ENCODE measurements around the gene RS1. TPM values are rescaled to one million over a fixed set of nuclear protein-coding genes. Genes with fewer than 3 reads are reported as not detected.

The RS1 gene
- polyA plus RNA-seq, 1 experiment = not detected

DNA sequence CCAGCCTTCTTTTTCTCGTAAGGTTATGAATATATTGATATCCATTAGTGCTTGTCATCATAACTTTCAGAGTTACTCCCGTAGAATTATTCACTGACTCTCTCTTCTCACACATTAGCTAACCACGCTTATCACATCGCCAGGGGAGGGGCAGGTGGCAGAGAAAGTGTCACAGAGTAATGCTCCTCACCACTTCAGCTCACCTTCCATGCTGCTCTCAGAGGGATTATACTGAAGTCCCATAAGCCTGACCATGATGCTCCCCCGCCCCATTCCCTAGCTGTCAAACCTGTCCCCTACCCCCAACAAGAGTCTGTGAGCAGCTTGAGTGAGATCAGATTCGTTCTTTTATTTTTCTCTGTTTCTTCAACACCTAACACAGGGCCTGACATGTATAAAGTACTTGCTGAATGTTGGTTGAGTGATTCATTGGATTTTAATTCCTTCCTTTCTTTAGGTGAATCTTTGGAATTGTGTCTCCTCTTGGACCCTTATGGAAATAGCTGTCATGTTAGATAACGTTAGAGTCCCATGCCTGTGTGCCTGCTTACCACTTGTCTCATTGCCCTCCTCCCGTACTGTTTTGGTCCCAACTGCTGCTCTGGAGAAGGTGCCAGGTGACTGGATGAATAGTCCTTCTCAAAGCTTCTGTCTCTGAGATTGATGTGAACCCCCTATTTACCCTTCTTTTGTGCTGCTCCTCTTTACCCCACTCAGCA is 55.1 kb downstream of the RS1 start:
- TF ChIP-seq, protein P1, sequence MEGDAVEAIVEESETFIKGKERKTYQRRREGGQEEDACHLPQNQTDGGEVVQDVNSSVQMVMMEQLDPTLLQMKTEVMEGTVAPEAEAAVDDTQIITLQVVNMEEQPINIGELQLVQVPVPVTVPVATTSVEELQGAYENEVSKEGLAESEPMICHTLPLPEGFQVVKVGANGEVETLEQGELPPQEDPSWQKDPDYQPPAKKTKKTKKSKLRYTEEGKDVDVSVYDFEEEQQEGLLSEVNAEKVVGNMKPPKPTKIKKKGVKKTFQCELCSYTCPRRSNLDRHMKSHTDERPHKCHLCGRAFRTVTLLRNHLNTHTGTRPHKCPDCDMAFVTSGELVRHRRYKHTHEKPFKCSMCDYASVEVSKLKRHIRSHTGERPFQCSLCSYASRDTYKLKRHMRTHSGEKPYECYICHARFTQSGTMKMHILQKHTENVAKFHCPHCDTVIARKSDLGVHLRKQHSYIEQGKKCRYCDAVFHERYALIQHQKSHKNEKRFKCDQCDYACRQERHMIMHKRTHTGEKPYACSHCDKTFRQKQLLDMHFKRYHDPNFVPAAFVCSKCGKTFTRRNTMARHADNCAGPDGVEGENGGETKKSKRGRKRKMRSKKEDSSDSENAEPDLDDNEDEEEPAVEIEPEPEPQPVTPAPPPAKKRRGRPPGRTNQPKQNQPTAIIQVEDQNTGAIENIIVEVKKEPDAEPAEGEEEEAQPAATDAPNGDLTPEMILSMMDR (IDR thresholded peaks at IDR 0.05; ENCODE audit: low read depth, low read length) = no peak
- DNase-seq (ENCODE audit: low read depth, low spot score) = no peak
- Histone ChIP-seq H3K27ac (ENCODE audit: low read depth, low read length) (no peak overlapping the region), H3K9me3 (ENCODE audit: control insufficient read depth, insufficient read depth, low read length) (no peaks in the 10 kb centered on the region), H3K4me3 (ENCODE audit: low read depth, low read length) (no peak overlapping the region), H3K27me3 (ENCODE audit: control insufficient read depth, insufficient read depth, low read length) (no peaks in the 10 kb centered on the region)
- CTCF ChIA-PET = interaction anchor here (0.7 kb wide), 1 partner anchor 336 kb away, joined by 3 read pairs; no protein-coding TSS in a partner anchor
- POLR2A ChIA-PET = no interaction called here

DNA sequence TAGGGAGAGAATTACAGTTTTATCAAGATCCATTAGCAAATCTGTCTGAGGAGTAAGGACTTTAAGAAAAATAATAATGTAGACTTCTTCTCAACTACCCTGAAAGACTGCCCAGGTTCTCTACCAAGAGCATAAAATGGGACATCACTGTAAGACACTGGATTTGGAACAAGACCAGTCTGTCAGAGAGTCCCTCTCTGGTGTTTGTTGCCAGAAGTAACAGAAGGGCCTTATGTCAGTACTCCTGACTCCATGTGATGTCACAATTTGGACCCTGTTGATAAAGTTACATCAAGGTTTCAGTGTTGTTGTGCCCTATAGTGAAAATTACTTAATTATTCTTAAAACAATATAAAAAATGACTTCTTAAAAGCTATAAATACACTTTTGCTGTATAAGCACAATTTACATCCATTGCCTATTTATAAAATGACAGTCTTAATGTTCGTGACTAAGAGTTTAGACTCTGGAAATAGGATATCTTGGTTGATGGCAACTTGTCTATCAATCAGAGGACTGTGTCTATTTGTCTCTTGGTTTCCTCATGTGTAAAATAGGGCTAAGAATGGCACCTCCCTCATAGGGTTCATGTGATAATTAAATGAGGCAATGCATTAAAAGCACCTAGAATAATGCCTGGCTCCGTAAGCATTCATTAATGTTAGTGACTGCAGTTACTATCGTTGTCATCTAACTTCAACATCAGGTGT is 57.8 kb downstream of the RS1 start:
- no peaks in the 10 kb centered on the region for H3K27me3 ChIP-seq (ENCODE audit: control insufficient read depth, insufficient read depth, low read length)
- TF ChIP-seq, protein P1 (IDR thresholded peaks at IDR 0.05; ENCODE audit: low read depth, low read length) = no peak
- ChIA-PET CTCF (no interaction called here), POLR2A (no interaction called here)
- no peaks in the 10 kb centered on the region for H3K9me3 ChIP-seq (ENCODE audit: control insufficient read depth, insufficient read depth, low read length)
- no peak overlapping the region for H3K27ac ChIP-seq (ENCODE audit: low read depth, low read length)
- no peak for DNase-seq (ENCODE audit: low read depth, low spot score)
- H3K4me3 ChIP-seq (ENCODE audit: low read depth, low read length) = no peak overlapping the region

DNA sequence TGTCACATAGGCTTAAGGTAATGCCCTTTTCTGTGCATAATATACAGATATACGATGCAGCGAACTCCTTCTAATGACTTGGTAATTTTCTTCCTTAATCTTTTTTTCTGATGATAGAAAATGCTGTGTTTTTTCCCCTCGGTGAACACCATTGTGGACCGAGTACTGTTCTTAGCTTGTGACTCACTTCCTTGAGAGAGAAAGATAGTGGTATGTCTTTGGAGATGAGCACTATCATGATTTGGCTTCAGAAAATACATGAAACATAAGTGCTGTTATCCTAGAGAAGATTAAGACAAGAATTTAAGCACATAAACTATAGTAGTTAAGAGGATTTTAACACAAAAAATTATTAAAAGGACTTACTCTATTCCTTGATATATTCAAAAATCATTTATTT is 63.9 kb downstream of the RS1 start:
- TF ChIP-seq, protein P1 (IDR thresholded peaks at IDR 0.05; ENCODE audit: low read depth, low read length) = no peak
- H3K27me3 ChIP-seq (ENCODE audit: control insufficient read depth, insufficient read depth, low read length) = no peaks in the 10 kb centered on the region
- H3K9me3 ChIP-seq (ENCODE audit: control insufficient read depth, insufficient read depth, low read length) = no peaks in the 10 kb centered on the region
- POLR2A ChIA-PET = no interaction called here
- CTCF ChIA-PET = no interaction called here
- H3K4me3 ChIP-seq (ENCODE audit: low read depth, low read length) = no peak overlapping the region
- no peak overlapping the region for H3K27ac ChIP-seq (ENCODE audit: low read depth, low read length)
- no peak for DNase-seq (ENCODE audit: low read depth, low spot score)

DNA sequence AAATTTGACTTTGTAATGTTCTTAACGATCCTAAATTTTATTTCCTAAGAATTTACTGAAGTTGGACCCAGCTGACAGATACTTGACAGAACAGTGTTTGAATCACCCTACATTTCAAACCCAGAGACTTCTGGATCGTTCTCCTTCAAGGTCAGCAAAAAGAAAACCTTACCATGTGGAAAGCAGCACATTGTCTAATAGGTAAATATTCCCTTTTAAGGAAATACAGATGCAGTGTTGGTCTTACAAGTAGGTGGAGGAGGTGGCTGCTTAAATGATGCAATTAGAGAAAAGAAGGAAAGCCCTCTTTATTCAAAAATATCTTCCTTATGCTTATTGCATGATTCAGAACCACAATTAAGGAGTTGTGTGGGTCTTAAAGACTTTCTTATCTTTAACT is 73.5 kb downstream of the RS1 start:
- TF ChIP-seq, protein P1 (IDR thresholded peaks at IDR 0.05; ENCODE audit: low read depth, low read length) = no peak
- Histone ChIP-seq H3K27me3 (ENCODE audit: control insufficient read depth, insufficient read depth, low read length) (no peaks in the 10 kb centered on the region), H3K27ac (ENCODE audit: low read depth, low read length) (no peak overlapping the region), H3K9me3 (ENCODE audit: control insufficient read depth, insufficient read depth, low read length) (no peaks in the 10 kb centered on the region), H3K4me3 (ENCODE audit: low read depth, low read length) (no peak overlapping the region)
- POLR2A ChIA-PET = no interaction called here
- no peak for DNase-seq (ENCODE audit: low read depth, low spot score)
- CTCF ChIA-PET = no interaction called here

DNA sequence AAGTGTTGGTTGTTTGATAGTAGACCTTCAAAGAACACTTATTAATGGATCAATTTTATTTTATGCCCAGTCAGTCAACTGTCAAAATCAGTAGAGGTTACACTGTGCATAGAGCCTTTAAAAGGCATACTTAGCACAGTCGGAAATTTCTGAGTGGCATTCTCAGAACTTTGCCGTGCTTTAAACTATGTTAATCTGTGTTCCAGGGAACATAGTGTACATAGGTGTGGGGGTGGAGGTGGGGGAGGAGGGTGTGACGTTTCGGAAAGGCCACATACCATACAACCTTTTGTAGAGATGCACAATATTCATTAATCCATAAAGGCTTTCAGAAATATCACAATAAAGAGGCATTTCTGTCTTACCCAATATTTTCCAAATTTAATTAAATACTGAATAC is 75.8 kb downstream of the RS1 start:
- TF ChIP-seq, protein P1 (IDR thresholded peaks at IDR 0.05; ENCODE audit: low read depth, low read length) = no peak
- POLR2A ChIA-PET = no interaction called here

More for the DNA sequence above, 75.8 kb downstream of the RS1 start:
- H3K27ac ChIP-seq (ENCODE audit: low read depth, low read length) = no peak overlapping the region
- H3K4me3 ChIP-seq (ENCODE audit: low read depth, low read length) = no peak overlapping the region
- no peaks in the 10 kb centered on the region for H3K27me3 ChIP-seq (ENCODE audit: control insufficient read depth, insufficient read depth, low read length)
- H3K9me3 ChIP-seq (ENCODE audit: control insufficient read depth, insufficient read depth, low read length) = no peaks in the 10 kb centered on the region
- CTCF ChIA-PET = no interaction called here
- no peak for DNase-seq (ENCODE audit: low read depth, low spot score)

Measured in AG04450 (cell line).